Right atrium auricular region (tissue), 2 donors: ENCODE data around the gene SLC26A11. TPM values are rescaled to one million over a fixed set of nuclear protein-coding genes. Genes with fewer than 3 reads are reported as not detected.

Source experiments
- DNase-seq: peaks from one replicate; pipeline ENCODE4 v3.0.0-alpha.2; 2019; ENCODE audit warnings: low spot score
- H3K27ac ChIP-seq, 2 donors: fragments of 200-600 bp; sonication (generic); 1 replicate in 1 of 2; 2 replicates in 1 of 2; pipeline ENCODE4 v1.5.1; 2016 to 2019
- H3K27me3 ChIP-seq, 2 donors: fragments of 200-600 bp; sonication (generic); one replicate each; pipeline versions ENCODE4 v1.5.1 to v1.6.0; 2017 to 2019
- H3K36me3 ChIP-seq: fragments of 200-600 bp; sonication (generic); one replicate; pipeline ENCODE4 v1.5.1; 2016
- H3K4me1 ChIP-seq, 2 donors: fragments of 200-600 bp; sonication (generic); one replicate each; pipeline versions ENCODE4 v1.5.1 to v1.6.0; 2017 to 2019
- H3K4me3 ChIP-seq, 2 donors: fragments of 200-600 bp; sonication (generic); 1 replicate in 1 of 2; 2 replicates in 1 of 2; pipeline ENCODE4 v1.5.1; 2017 to 2019; ENCODE audit warnings: mild to moderate bottlenecking in 1 of 2, moderate library complexity in 1 of 2
- H3K9me3 ChIP-seq, 2 donors: fragments of 200-600 bp; sonication (generic); one replicate each; pipeline ENCODE4 v1.5.1; 2019
- total RNA-seq, 2 donors: library from RNA; depleted of rRNA; stranded (reverse); fragments of >200 nt; gene quantifications; one replicate each; pipeline ENCODE4 v1.1.0, GENCODE V29; 2016
- TF ChIP-seq, protein P1 (sequence below), 2 donors: fragments of 200-600 bp; sonication (generic); IDR thresholded peaks; one replicate each; pipeline ENCODE4 v1.5.1; 2019; ENCODE audit warnings: antibody characterized with exemption in 2 of 2

SLC26A11 gene
- total RNA-seq, 2 donors from 2014 or later: 2.2 to 9.0 TPM

DNA sequence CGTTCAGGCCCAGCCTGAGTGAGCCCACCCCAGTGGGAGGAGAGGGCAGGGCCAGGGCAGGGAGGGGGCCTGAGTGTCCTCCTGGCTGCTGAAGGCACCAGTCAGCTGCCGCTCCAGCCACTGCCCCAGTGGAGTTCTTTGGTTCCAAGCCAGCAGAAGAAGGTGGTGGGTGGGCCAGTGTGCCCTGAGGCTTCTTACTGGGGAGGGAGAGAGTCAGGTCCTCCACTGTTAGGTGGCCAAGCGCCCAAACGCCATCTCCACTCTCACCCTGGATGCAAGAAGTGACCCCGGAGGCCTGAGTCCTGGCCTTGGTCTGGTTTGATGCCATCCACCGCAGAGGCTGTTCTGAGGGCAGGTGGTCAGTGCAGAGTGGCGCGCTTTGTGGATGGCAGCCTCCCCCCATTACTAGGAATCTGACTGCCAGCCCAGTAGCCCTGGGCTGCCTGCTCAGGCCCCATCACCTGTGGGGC lies 42.6 kb downstream of the SLC26A11 start:
- Histone ChIP-seq H3K27ac (peak overlapping the region; percentile 92 to 97), H3K4me1 (peaks cover 0 to 37% of the 10 kb centered on the region in 2 donors), H3K27me3 (no peaks in the 10 kb centered on the region), H3K9me3 (no peaks in the 10 kb centered on the region), H3K36me3 (peaks cover 6% of the 10 kb centered on the region), H3K4me3 (peak overlapping the region in 1 of 2 donors; percentile 47)
- TF ChIP-seq, protein P1, sequence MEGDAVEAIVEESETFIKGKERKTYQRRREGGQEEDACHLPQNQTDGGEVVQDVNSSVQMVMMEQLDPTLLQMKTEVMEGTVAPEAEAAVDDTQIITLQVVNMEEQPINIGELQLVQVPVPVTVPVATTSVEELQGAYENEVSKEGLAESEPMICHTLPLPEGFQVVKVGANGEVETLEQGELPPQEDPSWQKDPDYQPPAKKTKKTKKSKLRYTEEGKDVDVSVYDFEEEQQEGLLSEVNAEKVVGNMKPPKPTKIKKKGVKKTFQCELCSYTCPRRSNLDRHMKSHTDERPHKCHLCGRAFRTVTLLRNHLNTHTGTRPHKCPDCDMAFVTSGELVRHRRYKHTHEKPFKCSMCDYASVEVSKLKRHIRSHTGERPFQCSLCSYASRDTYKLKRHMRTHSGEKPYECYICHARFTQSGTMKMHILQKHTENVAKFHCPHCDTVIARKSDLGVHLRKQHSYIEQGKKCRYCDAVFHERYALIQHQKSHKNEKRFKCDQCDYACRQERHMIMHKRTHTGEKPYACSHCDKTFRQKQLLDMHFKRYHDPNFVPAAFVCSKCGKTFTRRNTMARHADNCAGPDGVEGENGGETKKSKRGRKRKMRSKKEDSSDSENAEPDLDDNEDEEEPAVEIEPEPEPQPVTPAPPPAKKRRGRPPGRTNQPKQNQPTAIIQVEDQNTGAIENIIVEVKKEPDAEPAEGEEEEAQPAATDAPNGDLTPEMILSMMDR (IDR thresholded peaks at IDR 0.05): no peak
- no peak for DNase-seq

DNA sequence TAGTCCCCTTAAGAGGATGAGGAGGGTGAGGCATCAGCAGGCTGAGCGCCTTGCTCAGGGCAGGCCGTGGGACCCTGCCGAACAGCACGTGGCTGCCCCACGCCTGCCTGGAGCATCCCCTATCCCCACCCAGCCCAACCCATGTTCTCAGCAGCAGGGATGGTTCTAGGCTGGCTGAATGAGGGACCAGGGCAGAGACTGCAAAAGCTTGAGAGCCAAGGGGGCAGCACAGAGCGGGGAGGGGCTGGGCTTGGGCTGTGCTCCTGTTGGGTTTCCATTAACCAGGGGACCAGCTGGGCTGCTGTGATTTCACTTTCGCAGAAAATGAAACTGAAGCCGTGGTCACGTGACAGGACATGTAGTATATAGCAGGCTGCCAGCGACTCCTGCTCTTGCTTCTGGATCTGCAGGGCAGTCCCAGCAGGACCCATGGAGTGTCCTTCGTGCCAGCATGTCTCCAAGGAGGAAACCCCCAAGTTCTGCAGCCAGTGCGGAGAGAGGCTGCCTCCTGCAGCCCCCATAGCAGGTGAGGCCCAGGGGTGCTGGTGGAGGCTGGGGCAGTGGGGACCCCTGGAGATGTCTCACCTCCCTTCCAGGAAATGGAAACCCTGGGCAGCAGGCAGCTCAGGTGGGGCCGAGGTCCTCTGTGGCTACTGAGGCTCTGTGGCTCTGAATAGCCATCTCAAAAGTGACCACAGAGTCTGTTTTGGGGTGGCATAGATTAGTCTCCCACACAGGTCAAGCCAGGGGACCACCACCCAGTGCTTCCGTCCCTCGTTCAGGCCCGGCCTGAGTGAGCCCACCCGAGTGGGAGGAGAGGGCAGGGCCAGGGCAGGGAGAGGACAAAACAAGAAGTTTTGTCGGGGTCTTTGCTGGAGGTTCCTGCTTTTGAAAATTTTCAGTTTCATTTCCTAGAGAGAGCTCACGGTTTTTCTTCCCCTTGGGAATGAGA lies 43.3 kb downstream of the SLC26A11 start:
- H3K27me3 ChIP-seq: no peaks in the 10 kb centered on the region
- H3K36me3 ChIP-seq: peaks cover 10% of the 10 kb centered on the region
- peak overlapping the region; percentile 29 to 47 for H3K4me3 ChIP-seq
- peaks cover 0 to 37% of the 10 kb centered on the region in 2 donors for H3K4me1 ChIP-seq
- no peaks in the 10 kb centered on the region for H3K9me3 ChIP-seq
- TF ChIP-seq, protein P1 (IDR thresholded peaks at IDR 0.05): peak in 1 of 2 donors; percentile 30
- peak overlapping the region; percentile 92 to 97 for H3K27ac ChIP-seq
- DNase-seq: peak; percentile 94

DNA sequence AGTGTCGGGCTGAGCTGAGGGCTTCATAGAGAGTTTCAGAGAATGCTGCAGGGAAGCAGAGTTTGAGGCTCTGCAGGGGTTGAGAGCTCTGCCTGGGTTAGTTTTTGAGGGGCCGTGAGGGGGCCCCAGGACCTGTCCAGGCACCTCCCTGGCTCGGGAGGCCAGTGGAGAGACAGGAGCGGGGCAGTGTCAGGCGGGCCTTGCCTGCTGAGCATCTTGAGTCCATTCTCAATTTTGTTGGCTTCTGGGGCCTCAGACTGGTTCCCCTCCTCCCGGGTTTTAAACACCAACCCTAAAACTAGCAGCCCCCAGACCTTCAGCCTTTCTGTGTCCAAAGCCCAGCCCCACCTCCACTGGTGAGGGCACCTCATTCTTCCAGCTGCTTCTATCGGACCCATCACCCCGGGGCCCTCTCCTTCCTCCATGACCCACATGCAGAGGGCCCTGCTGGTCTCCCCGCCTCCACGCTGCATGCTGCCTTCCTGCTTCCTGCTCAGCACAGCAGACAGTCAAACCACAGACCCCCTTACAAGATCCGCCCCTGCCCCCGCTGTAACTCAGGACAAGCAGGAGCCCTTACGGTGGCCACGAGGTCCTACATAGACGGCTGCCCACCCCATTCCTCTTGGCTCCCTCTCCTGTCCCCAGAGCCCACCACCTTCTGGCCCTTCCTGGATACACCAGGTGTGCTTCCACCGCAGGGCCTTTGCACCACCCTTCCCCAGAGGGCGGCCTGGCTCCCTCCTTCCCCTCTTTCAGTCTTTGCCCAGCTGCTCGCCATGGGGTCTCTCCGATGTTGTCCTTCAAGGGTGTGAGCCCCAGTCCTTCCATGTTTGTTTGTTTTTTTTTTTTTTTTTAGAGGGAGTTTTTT lies 44.2 kb downstream of the SLC26A11 start:
- Histone ChIP-seq H3K27ac (peak overlapping the region; percentile 92 to 97), H3K36me3 (peaks cover 19% of the 10 kb centered on the region)

DNA sequence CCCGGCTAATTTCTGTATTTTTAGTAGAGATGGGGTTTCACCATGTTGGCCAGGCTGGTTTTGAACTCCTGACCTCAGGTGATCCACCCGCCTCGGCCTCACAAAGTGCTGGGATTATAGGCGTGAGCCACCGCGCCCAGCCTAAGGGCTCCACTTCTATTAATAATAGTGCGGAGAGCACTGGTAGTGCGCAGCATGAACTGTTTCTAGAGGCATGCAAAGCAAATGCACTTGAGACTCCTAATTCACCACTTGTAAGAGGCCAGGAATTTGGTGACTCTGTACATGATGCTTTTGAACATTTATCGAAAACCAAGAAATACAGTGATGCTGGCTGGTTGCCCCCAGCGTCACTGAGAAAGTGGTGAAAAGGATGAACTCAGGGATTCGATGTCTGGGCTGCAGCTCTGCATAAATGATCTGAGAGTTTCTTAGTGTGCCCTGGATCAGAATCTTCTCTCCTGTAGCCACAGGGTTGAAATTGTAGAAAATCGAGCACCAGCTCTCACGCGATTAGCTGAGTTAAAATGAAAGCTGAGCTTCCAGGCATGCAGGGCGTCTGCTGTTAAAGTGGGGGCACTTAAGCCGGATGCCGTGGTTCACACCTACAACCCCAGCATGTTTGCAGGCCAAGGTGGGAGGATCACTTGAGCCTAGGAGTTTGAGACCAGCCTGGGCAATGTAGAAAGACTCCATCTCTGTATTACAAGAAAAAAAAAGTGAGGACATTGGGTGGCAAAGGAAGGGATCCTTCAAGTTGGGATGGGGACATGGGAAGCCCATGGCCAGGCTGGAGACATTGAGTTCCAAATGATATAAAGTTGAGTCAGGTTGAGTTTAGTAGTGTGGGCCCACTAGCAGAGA lies 45.2 kb downstream of the SLC26A11 start:
- H3K9me3 ChIP-seq: no peaks in the 10 kb centered on the region
- no peaks in the 10 kb centered on the region for H3K27me3 ChIP-seq
- H3K36me3 ChIP-seq: peaks cover 19% of the 10 kb centered on the region
- H3K27ac ChIP-seq: no peak overlapping the region
- no peak overlapping the region for H3K4me3 ChIP-seq
- TF ChIP-seq, protein P1 (IDR thresholded peaks at IDR 0.05): no peak
- H3K4me1 ChIP-seq: peaks cover 0 to 33% of the 10 kb centered on the region in 2 donors
- no peak for DNase-seq

More for the DNA sequence above, 44.2 kb downstream of the SLC26A11 start:
- H3K9me3 ChIP-seq: no peaks in the 10 kb centered on the region
- TF ChIP-seq, protein P1 (IDR thresholded peaks at IDR 0.05): no peak
- DNase-seq: no peak
- peaks cover 0 to 37% of the 10 kb centered on the region in 2 donors for H3K4me1 ChIP-seq
- H3K4me3 ChIP-seq: peak overlapping the region; percentile 29 to 47
- H3K27me3 ChIP-seq: no peaks in the 10 kb centered on the region

DNA sequence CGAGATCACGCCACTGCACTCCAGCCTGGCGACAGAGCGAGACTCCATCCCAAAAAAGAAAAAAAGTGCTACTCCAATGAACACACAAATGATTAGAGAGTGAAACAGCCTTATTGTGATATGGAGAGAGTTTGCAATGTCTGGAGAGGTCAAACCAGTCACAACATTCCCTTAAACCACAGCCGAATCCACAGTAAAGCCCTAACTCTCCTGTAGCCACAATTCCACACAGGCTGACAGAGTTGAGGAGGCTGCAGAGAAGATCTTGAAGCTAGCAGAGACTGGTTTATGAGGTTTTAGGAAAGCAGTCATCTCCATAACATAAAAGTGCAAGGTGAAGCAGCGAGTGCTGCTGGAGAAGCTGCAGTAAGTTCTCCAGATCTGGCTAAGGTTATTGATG lies 47.2 kb downstream of the SLC26A11 start:
- TF ChIP-seq, protein P1 (IDR thresholded peaks at IDR 0.05): no peak
- no peak overlapping the region for H3K27ac ChIP-seq
- H3K36me3 ChIP-seq: peaks cover 19% of the 10 kb centered on the region
- no peak overlapping the region for H3K4me3 ChIP-seq
- no peaks in the 10 kb centered on the region for H3K27me3 ChIP-seq
- DNase-seq: no peak
- H3K4me1 ChIP-seq: peaks cover 0 to 24% of the 10 kb centered on the region in 2 donors
- H3K9me3 ChIP-seq: no peaks in the 10 kb centered on the region
